ENCODE data around the gene FFAR3.

FFAR3 gene

GRCh38 chr19:35331551-35332214 lies 26.6 kb upstream of the FFAR3 start:
- DNase-seq: no peak

- no peak for DNase-seq
Observed at GRCh38 chr19:35332817-35333216, 25.4 kb upstream of the FFAR3 start.

- DNase-seq: no peak
Observed at GRCh38 chr19:35334144-35334753, 24.0 kb upstream of the FFAR3 start.

- DNase-seq: no peak
Observed at GRCh38 chr19:35336166-35336955, 21.9 kb upstream of the FFAR3 start.

- DNase-seq: no peak
Observed at GRCh38 chr19:35337097-35337983, 20.9 kb upstream of the FFAR3 start.

- no peak for DNase-seq
Observed at GRCh38 chr19:35337984-35338296, 20.3 kb upstream of the FFAR3 start.

- DNase-seq: no peak
Observed at GRCh38 chr19:35340431-35340830, 17.8 kb upstream of the FFAR3 start.

GRCh38 chr19:35341006-35341405 lies 17.3 kb upstream of the FFAR3 start:
- DNase-seq: no peak

GRCh38 chr19:35341565-35342225 lies 16.6 kb upstream of the FFAR3 start:
- DNase-seq: no peak

GRCh38 chr19:35342430-35342829 lies 15.8 kb upstream of the FFAR3 start:
- DNase-seq: no peak

- DNase-seq: no peak
Observed at GRCh38 chr19:35344511-35345031, 13.7 kb upstream of the FFAR3 start.

GRCh38 chr19:35345671-35346111 lies 12.6 kb upstream of the FFAR3 start:
- DNase-seq: no peak

- no peak for DNase-seq
Observed at GRCh38 chr19:35346193-35347052, 11.8 kb upstream of the FFAR3 start.

GRCh38 chr19:35347171-35347929 lies 10.9 kb upstream of the FFAR3 start, which contains the start of gene FFAR1:
TSS of gene FFAR1 (plus strand) at chr19:35347902. CDS start at chr19:35351552, 3,650 bp downstream.
- no peak for DNase-seq

- no peak for DNase-seq
Observed at GRCh38 chr19:35347930-35348298, 10.3 kb upstream of the FFAR3 start.

GRCh38 chr19:35348911-35349611 lies 9.2 kb upstream of the FFAR3 start:
- DNase-seq: no peak

- no peak for DNase-seq
Observed at GRCh38 chr19:35349614-35350521, 8.4 kb upstream of the FFAR3 start.

- DNase-seq: no peak
Observed at GRCh38 chr19:35350591-35350990, 7.7 kb upstream of the FFAR3 start.

Measured in fibroblast of skin of right quadriceps (primary cell).